DMS79 treated with DMSO at 0.1 percent for 48 hours (cell line): ENCODE results near the gene PRKCA.
A peak's percentile ranks its signal among the peaks of the same experiment; 100 is the strongest.
"Not testable (repeated sequence)": the region's sequence is repeated elsewhere in the genome, so short reads cannot be mapped to it uniquely, and the experiment has no call there.

Source experiments
- DNase-seq: peaks from one replicate; lab custom pipeline; 2025; lab: John Stamatoyannopoulos, UW

PRKCA gene

DNA sequence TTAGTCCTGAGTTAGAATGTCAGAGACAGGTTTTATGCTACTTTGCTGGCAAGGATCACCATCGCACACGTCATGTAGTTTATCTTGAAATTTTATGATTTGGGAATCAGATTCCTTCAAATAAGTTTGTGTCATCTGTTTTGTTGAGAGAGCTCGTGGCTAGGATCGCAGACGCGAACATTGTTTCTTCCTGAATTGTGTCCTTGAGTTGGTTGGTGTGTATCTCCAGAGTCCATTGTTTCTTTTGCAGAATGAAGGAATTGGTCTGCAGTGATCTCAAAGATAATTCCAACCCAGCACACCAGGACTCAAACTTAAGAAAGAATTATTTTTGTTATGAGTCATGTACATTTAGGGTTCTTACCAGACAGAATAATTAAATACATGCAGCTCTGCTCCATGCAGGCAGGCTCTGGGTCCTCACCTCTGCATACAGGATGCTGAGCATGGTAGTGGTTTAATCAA is 51.6 kb downstream of the PRKCA start:
- no peak for DNase-seq

DNA sequence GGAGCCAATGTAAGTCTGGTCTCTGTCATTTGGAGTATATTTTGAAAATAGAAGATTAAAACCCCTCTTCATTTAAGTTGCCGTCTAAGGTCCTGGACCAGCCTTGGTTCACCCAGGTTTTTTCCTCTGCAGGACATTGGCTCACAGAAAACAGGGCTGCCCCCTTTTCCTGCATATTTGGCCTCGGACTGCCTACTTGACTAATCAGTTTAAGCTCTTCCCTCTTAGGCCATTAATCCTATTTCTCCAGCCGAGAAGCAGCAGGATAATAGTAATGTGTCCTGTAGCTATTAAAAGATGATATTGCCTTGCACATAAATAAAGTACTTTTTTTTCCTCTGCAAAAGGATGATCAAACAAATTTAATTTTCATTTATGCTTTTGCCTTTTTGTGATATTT is 52.1 kb downstream of the PRKCA start:
- DNase-seq = no peak

GRCh38 chr17:66354981-66355380 is 52.6 kb downstream of the PRKCA start:
- DNase-seq = no peak

GRCh38 chr17:66355510-66355909 is 53.1 kb downstream of the PRKCA start:
- no peak for DNase-seq

DNA sequence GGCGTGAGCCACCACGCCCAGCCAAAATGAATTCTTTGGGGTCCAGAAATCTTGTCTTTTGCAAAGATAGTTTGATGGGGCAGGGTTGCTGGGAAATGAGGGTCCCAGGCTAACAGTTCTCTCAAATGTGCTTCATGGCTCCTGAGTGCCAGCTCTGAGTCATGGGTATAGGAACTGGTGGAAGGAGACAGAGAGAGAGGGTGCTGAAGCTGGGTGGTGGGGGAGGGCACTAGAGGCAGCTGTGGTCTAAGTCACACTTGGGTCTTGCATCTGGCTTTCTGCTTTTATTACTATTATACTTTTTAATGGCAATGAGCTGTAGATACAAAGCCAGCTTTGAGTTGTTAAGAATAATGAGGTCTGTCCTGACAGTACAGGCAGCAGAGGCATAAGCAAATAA is 54.6 kb downstream of the PRKCA start:
- no peak for DNase-seq

DNA sequence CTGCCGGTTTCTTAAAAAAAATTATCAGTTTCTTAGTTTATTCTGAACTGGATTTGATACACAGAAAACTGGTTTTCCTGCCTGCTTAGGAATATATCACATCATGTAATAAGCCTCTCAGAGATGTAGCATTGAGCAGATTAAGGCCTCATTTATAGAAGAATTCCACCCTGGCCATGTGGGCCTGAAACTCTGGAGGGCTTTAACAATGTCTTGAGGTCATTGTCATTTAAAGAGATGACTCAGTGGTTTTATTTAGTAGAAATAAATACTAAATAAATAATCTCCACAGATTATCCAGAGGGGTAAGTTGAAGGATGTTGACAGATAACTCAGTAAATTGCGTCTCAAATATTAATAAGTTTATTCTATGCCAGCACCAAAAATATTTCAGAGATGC is 56.9 kb downstream of the PRKCA start:
- no peak for DNase-seq

DNA sequence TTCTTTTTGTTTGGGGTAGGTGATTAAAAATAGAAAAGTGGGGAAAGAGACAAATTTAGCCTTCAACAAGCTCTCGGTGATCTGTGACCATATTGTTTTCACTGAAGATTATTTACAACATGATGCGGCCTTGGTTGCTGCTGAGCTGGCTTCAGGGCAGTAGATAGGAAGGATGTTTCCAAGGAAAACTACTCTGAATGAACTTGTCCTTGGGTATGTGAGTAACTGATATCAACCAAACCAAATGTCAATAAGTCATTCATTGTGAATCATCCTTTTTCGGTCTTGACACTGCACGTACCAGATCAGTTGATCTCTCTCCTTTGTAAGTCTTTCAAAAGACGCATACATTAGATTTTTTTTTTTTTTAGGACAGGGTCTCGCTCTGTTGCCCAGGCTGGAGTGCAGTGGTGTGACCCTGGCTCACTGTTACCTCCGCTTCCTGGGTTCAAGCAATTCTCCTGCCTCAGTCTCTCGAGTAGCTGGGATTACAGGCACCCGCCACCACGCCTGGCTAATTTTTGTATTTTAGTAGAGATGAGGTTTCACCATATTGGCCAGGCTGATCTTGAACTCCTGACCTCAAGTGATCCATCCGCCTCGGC is 58.6 kb downstream of the PRKCA start:
- not testable (repeated sequence) for DNase-seq

DNA sequence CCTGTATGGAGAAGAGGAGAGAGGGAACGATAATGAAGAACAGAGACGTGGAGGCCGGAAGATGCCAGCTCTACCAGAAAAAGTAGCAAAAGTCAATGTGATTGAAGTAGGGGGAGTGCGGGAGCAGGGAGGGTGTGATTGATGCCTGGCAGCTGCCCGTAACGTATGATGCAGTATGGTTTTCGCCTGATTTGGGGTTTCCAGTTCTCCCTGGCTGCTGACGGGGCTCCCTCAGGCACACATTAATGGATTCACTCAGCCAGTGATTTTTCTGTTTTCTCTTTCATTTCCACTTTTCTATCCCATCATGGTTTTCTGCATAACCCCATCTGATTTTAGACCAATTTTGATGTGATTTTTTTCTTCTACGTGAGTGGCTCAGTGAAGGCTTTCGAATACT is 62.1 kb downstream of the PRKCA start:
- no peak for DNase-seq

GRCh38 chr17:66364990-66365490 is 62.6 kb downstream of the PRKCA start:
- no peak for DNase-seq

GRCh38 chr17:66365903-66366302 is 63.5 kb downstream of the PRKCA start:
- no peak for DNase-seq

DNA sequence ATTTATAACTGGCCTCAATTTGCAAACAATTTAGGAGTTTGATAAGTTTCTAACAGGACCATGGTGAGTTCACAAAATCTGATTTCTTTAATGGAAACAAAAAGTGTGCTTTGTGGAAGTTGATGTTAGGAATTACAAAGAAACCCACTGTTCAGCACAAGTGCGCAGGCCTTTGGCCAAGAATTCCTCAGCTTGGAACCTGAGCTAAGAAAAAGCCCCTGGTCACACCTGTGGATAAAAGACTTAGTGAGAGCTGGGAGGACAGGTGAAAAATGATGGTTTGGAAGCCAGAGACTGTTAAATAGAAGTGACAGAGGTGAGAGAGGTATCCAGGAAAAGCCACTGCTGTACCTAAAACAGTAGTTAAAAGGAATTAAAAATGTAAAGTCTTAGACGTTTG is 64.7 kb downstream of the PRKCA start:
- DNase-seq = no peak

- no peak for DNase-seq
These were observed 67.4 kb downstream of the PRKCA start for GRCh38 chr17:66369830-66370229.

DNA sequence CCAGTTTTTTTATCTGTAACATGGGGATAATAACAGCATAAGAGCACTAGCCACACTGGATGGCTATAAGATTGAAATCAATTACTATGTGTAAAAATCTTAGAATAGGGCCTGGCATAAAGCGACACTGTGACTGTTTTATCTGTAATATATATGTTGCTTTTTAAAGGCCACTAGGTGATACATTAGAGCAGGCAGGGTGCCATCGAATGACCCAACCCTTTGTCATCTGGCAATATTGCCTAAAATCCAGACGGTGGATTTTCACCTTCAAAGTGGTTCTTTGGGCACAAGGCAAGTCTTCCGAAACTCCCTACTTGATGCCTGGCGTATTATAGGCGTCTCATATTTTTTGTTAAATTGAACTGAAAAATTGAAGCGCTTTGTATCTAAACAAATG is 69.1 kb downstream of the PRKCA start:
- no peak for DNase-seq

- DNase-seq = no peak
These were observed 69.8 kb downstream of the PRKCA start for GRCh38 chr17:66372182-66372581.

- DNase-seq = no peak
These were observed 70.7 kb downstream of the PRKCA start for GRCh38 chr17:66373079-66373478.

- DNase-seq = peak; percentile 51
These were observed 71.8 kb downstream of the PRKCA start for GRCh38 chr17:66373944-66374817.

DNA sequence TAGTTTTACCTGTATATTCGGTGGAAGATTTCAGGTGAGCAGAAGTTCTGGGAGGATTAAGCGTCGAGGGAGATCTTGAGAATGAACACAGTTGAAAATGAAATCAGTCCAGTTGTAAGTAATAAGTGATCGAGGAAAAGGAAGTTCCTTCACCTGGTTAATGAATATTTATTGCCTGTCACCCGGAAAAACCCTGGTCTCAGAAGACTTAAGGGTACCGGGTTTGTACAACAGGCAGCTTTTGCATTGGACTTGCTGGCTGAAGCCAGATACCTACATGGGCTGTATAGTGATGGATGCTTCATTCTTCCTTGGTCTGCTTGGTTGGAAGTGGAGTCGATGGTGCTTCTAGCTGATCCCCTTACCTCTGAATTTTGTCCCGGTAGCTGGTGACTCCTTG is 72.7 kb downstream of the PRKCA start:
- no peak for DNase-seq

DNA sequence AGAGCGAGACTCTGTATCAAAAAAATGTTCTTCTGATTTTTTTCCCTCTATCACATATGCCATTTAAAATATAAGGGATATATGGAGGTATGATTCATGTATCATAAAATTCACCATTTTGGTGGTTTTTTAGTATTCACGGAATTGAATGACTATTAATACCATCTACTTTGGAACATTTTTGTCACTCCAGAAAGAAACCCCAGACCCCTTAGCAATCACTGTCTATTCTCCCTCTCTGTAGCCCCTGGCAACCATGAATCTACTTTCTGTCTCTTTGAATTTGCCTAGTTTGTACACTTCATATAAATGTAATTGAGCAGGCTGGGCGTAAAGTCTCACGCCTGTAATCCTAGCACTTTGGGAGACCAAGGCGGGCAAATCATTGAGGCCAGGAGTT is 75.9 kb downstream of the PRKCA start:
- no peak for DNase-seq

DNA sequence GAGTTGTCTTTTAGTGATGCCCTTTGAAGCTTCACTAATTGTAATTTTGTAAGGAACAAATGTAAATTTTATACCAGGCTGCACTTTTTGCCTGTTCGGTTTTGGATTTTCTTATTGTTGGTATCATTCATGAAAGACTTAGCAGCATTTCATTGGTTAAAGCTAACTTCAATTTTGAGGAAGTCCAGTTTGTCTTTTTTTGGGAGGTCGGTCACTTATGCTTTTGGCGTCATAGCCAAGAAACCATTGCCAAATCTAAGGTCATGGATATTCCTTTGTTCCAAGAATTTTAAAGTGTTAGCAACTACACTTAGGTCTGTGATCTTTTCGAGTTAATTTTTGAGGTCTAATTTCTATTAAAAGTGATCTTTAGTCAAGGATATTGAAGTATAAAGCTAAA is 77.1 kb downstream of the PRKCA start:
- no peak for DNase-seq

DNA sequence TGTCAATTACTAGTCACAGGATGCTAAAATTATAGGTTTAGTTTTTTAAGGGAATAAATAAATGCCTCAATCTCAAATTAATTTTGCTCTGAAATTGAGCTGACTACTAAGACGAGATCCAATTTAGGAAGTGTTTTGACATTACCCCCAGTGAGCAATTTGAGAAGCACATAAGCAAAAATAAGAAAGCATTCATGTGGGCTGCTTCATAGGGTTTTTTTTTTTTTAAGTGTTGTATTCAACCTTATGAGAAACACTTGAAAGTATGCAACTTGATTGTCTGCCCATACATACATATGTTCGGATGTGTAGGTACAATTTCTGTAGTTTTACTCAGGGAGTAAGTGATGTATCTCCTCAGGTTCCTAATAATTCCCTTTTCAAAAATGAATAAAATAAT is 77.6 kb downstream of the PRKCA start:
- DNase-seq = no peak

DNA sequence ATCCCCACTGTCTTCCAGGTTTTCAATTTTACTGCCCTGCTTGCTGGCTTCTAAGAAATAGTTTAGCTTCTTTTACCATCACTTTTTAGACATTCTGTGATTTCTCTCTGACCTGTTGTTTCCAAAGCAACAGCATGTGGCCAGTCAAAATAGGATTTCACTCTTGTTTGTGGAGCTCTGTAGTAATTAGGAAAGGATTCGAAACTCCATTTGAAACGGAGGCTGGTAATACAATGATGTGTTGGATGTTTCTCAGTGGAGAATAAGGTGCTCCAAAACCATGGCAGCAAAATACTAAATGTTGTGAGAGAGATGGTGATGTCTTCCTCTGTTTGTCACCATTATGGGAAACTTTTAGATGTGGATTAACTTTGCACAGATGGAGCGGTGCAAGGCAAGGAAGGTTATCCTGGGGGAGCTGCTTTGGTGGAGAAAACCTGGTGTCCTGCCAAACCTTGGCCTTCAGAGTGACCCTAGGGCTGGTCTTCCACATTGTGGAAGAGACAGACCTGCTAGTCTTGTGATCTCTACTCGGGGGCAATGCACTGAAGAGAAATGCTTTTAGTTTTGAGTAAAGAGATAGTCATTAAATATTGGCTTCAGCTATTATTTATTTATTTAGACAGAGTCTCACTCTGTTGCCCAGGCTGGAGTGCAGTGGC is 79.4 kb downstream of the PRKCA start:
- DNase-seq = no peak

- no peak for DNase-seq
These were observed 80.9 kb downstream of the PRKCA start for GRCh38 chr17:66383333-66383732.
